Measurements from ENCODE around the gene LTBP1. TPM values are rescaled to one million over a fixed set of nuclear protein-coding genes. Genes with fewer than 3 reads are reported as not detected.

LTBP1 gene
- total and polyA plus RNA-seq, 2 donors (not counting 1 experiment from before 2014, with no cell fraction given), result 0.69 TPM; not detected in 1

- H3K27me3 ChIP-seq (replicated peaks in 1 of 4; ENCODE audit: control extremely low read depth in 1 of 4, control insufficient read depth in 3 of 4, insufficient read depth in 4 of 4, low read length in 3 of 4), result peaks cover 0 to 19% (median 2%) of the 10 kb centered on the region in 4 experiments
- no peak overlapping the region for H3K27ac ChIP-seq (ENCODE audit: low read length in 2 of 2)
- intact Hi-C loops (cut with micrococcal nuclease), result no loop called here
- H2AFZ ChIP-seq (ENCODE audit: insufficient read depth, low read depth, low read length, poor library complexity, severe bottlenecking), result no peak overlapping the region
- H3K9ac ChIP-seq (ENCODE audit: low read length), result no peak overlapping the region
- no peak overlapping the region for H3K4me3 Mint-ChIP-seq
- no peaks in the 10 kb centered on the region for H3K36me3 ChIP-seq (replicated peaks in 1 of 2; ENCODE audit: control extremely low read depth in 1 of 2, control insufficient read depth in 1 of 2, extremely low read depth in 1 of 2, insufficient read depth in 2 of 2, low read length in 1 of 2)
- POLR2A ChIA-PET, result no interaction called here
- CTCF ChIA-PET, result no interaction called here
- H4K20me1 ChIP-seq (ENCODE audit: control insufficient read depth, insufficient read depth, low read length, poor library complexity, severe bottlenecking), result no peaks in the 10 kb centered on the region
- DNase-seq, result no peak
- H3K4me1 Mint-ChIP-seq, result no peaks in the 10 kb centered on the region
- no peaks in the 10 kb centered on the region for H3K79me2 ChIP-seq (ENCODE audit: control insufficient read depth, insufficient read depth, low read length)
- peaks cover 0 to 5% (median 0%) of the 10 kb centered on the region in 3 donors for H3K9me3 ChIP-seq (ENCODE audit: control extremely low read depth in 1 of 3, control insufficient read depth in 2 of 3, insufficient read depth in 1 of 3, low read length in 2 of 3)
- WGBS (ENCODE audit: insufficient coverage), result no CpG with 5 or more reads among the region's 6 CpGs
- TF ChIP-seq EZH2 (IDR thresholded peaks at IDR 0.05; ENCODE audit: borderline replicate concordance, insufficient read depth, low read depth, low read length, poor library complexity, severe bottlenecking) (no peak), CTCF (IDR thresholded peaks at IDR 0.05) (no peak)
- no peak for ATAC-seq (ENCODE audit: low read depth)
- H3K27ac Mint-ChIP-seq, result no peak overlapping the region
- H3K27me3 Mint-ChIP-seq, result peaks cover 11% of the 10 kb centered on the region
- no peak overlapping the region for H3K4me3 ChIP-seq (ENCODE audit: control extremely low read depth in 1 of 5, extremely low read depth in 1 of 5, insufficient read depth in 1 of 5, low read depth in 2 of 5, low read length in 4 of 5)
- H3K4me2 ChIP-seq (replicated peaks; ENCODE audit: low read depth, low read length, poor library complexity, severe bottlenecking), result no peak overlapping the region
- H3K4me1 ChIP-seq (ENCODE audit: control insufficient read depth in 2 of 2, insufficient read depth in 2 of 2, low read length in 2 of 2), result no peaks in the 10 kb centered on the region
- no peaks in the 10 kb centered on the region for H3K9me3 Mint-ChIP-seq (ENCODE audit: insufficient read depth)
These were observed 76.4 kb downstream of the LTBP1 start for GRCh38 chr2:33022989-33023727.

- Histone ChIP-seq H2AFZ (ENCODE audit: insufficient read depth, low read depth, low read length, poor library complexity, severe bottlenecking) (no peak overlapping the region), H4K20me1 (ENCODE audit: control insufficient read depth, insufficient read depth, low read length, poor library complexity, severe bottlenecking) (no peaks in the 10 kb centered on the region), H3K4me1 (ENCODE audit: control insufficient read depth in 2 of 2, insufficient read depth in 2 of 2, low read length in 2 of 2) (no peaks in the 10 kb centered on the region), H3K79me2 (ENCODE audit: control insufficient read depth, insufficient read depth, low read length) (no peaks in the 10 kb centered on the region), H3K4me2 (replicated peaks; ENCODE audit: low read depth, low read length, poor library complexity, severe bottlenecking) (no peak overlapping the region), H3K27me3 (replicated peaks in 1 of 4; ENCODE audit: control extremely low read depth in 1 of 4, control insufficient read depth in 3 of 4, insufficient read depth in 4 of 4, low read length in 3 of 4) (peaks cover 0 to 19% (median 2%) of the 10 kb centered on the region in 4 experiments), H3K36me3 (replicated peaks in 1 of 2; ENCODE audit: control extremely low read depth in 1 of 2, control insufficient read depth in 1 of 2, extremely low read depth in 1 of 2, insufficient read depth in 2 of 2, low read length in 1 of 2) (no peaks in the 10 kb centered on the region), H3K27ac (ENCODE audit: low read length in 2 of 2) (no peak overlapping the region), H3K4me3 (ENCODE audit: control extremely low read depth in 1 of 5, extremely low read depth in 1 of 5, insufficient read depth in 1 of 5, low read depth in 2 of 5, low read length in 4 of 5) (no peak overlapping the region), H3K9ac (ENCODE audit: low read length) (no peak overlapping the region), H3K9me3 (ENCODE audit: control extremely low read depth in 1 of 3, control insufficient read depth in 2 of 3, insufficient read depth in 1 of 3, low read length in 2 of 3) (peaks cover 0 to 5% (median 0%) of the 10 kb centered on the region in 3 donors)
- ChIA-PET CTCF (no interaction called here), POLR2A (no interaction called here)
- H3K27me3 Mint-ChIP-seq, result peaks cover 11% of the 10 kb centered on the region
- H3K4me3 Mint-ChIP-seq, result no peak overlapping the region
- TF ChIP-seq EZH2 (IDR thresholded peaks at IDR 0.05; ENCODE audit: borderline replicate concordance, insufficient read depth, low read depth, low read length, poor library complexity, severe bottlenecking) (no peak), CTCF (IDR thresholded peaks at IDR 0.05) (no peak)
- H3K27ac Mint-ChIP-seq, result no peak overlapping the region
- no peaks in the 10 kb centered on the region for H3K9me3 Mint-ChIP-seq (ENCODE audit: insufficient read depth)
- DNase-seq (no peak), ATAC-seq (ENCODE audit: low read depth) (no peak)
- intact Hi-C loops (cut with micrococcal nuclease), result no loop called here
- H3K4me1 Mint-ChIP-seq, result no peaks in the 10 kb centered on the region
- 100% methylated on average over 1 of the region's 2 CpGs for WGBS (ENCODE audit: insufficient coverage)
These were observed 77.2 kb downstream of the LTBP1 start for GRCh38 chr2:33023728-33024500.
